Fibroblast of skin of left biceps (primary cell): ENCODE results near the gene CDC42BPB.

ENCODE experiments used
- DNase-seq, 2 experiments: peaks; one replicate each; pipeline ENCODE4 v3.0.0-alpha.2; 2013; ENCODE audit warnings: low read depth in 2 of 2

Gene CDC42BPB

DNA sequence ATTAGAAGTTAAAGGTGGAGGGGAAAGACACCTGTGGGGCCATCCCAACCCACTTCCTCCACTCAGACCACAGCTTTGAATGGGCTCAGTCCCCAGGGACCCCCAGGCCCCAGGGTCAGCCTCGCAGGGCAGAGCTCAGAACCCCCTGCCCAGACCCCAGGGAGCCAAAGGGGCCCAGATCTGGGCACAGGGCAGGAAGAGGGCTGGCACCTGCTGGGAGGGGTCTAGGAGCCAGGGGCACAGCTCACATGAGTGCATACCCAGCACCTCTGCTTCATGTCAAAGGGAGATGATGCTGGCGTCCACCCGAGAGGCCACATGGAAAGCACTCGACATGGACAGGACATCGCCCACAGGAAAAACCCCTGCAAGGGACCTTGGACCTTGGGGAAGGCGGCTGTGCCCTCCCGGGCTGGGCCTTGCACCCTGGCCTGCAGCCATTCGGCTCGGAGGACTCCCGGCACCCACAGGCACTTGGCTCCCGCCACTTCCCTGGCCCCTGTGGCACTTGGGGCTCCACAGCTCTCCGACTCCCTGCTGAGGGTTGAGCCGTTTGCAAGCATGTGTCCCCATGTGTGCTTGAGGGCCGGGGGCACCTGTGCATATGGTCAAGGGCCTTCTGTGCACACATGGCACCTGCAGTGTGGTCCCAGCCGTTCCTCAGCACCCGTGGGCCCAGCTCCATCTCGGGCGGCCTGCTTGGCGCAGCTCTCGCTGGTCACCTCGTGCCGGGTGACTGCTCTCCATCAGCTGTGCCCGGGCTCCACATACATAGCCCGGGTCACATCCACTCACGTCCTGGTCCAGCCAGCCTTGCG lies 142.7 kb downstream of the CDC42BPB start:
- no peak for DNase-seq

DNA sequence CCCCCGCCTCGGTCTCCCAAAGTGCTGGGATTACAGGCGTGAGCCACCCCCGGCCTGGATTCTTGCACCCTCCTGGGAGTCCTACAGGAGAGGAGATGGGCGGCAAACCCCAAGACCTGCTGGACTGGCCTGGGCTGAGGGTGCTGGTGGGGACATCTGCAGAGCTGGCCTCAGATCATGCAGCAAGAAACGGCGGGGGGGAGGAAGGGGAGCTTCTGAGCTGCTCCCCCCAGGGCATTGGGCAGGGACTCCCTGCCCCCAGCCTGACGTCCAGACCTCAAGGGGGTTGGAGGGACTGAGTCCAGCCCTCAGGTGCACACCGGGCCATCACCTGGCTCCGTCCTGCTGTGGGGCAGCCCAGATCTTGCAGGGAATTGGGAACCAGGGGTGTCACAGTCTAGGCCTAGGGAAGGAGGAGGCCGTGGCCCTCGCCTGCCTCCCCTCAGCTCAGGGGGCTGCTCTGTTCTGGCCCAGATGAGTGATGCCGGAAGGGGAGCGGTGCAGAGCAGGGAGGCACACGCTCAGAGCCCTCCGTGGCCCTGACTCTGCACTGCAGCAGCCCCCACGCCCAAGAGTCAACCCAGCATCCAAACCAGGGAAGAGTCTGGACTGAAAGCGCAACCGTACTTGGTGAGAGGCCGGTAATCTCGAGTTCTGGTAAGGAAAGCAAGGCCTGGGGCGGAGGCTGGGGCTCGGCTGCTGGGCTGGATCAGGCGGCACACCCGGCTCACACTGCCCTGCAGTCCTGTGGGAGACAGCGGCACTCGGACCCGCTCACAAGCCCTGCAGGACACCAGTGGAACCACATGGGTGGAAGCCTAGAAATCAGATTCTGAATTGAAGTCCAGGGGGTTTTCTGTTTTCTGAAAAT lies 143.8 kb downstream of the CDC42BPB start:
- DNase-seq = no peak

DNA sequence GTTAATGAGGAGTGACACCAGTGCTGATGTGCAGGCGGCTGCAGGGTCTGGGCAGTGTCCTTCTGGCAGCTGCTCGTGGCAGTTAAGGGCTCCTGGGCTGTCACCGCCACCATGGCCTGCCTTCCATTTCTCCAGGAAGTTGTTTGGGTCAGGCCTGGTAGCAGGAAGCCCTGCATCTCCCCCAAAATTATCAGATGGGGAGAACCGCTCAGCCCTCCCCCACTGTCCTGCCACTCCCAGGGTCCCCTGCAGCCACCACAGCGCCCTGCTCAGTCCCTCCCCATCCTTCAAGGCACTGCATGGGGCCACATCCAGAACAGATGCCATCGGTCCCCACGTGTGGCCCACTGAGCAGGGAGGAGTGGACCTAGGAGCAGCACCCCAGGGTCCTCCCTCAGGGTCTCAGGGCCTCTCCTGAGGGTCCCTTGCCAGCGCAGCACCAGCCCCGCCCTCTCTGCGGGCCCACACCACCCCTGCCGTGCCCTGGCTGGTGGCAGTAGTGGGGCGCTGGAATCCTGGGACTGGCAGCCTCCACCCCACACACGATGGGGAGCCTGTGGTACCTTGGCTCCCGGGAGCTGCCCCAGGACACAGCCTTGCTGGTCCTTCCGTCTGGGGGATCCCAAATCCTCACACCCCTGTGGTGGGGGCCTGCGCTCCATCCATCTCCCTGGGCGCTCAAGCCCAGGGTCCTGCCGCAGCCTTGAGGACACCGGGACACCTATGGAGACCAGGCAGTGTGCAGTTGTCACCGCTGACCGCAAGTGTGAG lies 145.2 kb downstream of the CDC42BPB start:
- no peak for DNase-seq

DNA sequence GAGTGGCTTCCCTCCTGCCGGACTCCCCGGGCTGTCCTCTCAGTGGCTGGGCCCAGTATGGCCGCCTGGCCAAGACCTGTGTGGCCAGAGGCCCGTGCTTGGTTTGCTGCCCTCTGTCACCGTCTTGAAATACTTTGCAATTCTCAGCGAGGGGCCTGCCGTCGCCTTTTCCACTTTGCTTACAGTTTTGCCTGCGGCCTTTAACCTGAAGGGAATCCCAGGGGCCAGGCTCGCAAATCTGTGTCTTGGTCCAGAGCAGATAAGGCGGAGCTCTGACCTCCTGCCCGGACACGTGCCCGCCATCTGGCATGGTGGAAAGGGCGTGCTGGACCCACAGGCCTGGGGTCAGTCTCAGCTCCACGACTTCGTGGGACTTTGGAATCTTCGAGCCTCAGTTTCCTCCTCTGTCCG lies 145.8 kb downstream of the CDC42BPB start:
- no peak for DNase-seq

DNA sequence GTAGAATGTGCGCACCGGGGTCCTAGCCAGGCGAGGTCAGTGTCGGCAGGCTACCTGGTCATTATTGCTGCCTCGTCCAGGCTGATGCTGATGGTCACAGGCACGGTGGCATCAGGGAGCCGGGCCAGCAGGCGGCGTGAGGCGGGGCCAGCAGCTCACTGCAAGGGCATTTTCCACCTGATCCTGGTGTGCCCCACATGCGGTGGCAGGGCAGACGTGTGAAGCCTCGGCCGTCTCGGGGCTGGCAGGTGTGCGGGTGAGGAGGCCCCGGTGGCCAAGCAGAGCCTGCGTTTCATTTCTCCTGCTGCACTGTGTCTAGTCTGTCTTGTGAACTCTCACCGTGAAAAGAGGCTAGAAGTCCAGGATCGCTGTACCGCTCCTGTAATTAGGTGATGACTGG lies 146.9 kb downstream of the CDC42BPB start:
- DNase-seq = no peak

DNA sequence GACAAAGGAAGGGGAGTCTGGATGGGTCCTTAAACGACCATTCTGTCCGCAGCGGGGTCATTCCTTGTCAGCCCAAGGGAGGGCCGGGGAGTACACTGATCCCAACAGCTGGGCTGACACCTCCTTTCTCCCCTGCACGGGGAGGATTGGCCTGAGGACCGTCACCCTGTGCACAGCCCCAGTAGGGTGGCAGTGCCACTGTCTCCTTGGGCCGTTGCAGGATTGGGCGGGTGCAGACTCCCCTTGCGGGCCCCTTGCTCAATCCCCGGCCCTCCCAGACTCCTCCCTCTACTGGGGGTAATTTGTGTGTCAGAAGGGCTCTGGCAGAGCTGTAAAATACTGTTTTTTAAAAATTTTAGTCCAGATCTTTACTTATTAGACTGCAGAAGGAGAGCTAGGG lies 147.4 kb downstream of the CDC42BPB start:
- DNase-seq = no peak

DNA sequence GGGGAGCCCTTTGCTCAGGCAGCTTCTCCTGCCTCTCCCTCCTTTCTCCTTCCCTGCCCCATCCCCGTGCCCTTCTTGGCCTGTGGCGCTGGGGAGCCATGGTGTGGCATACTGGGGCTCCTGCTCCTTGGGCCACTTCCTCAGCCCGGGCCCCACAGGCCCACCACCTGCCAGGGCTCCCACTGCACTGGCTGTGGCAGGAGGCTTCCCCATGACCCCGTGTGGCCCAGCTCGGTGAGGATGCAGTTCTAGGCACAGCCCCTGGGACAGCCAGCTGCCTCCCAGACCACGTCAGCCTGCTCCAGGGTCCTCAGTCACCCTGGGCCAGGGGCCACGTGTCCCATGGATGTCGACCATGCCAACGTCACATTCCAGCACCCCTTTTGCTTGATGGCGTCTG lies 147.9 kb downstream of the CDC42BPB start:
- DNase-seq = no peak

DNA sequence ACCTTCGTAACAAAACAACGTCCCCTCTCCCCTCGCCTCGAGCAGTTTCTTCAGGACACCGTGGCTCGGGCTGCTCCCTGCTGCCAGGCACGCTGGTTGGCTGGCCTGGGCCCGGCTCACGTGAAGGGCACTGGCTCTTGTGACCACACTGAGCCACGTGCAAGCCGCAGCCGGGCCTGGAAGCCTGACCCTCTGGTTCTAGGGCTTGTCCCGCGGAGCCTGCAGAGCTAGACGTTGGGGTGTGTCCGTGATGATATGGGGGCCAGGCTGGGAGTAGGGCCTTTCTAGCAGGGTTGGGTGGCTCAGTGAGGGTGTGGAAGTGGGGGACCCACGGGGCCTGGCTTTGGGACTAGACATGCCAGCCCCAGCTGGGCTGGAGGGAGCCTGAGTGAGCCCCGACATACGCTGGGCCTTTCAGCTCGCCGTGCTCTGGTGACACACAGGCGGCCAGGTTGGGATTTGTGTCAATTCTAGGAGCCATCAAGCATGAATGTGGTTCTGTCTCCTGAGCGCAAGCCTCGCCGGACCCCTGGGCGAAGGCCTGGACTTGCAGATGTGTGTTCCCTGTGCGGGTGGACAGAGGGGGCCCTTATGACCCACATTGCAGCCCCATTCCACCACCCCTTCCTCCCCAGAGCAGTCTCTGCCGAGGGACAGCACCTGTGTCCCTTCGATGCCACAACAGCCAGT lies 148.4 kb downstream of the CDC42BPB start:
- no peak for DNase-seq

DNA sequence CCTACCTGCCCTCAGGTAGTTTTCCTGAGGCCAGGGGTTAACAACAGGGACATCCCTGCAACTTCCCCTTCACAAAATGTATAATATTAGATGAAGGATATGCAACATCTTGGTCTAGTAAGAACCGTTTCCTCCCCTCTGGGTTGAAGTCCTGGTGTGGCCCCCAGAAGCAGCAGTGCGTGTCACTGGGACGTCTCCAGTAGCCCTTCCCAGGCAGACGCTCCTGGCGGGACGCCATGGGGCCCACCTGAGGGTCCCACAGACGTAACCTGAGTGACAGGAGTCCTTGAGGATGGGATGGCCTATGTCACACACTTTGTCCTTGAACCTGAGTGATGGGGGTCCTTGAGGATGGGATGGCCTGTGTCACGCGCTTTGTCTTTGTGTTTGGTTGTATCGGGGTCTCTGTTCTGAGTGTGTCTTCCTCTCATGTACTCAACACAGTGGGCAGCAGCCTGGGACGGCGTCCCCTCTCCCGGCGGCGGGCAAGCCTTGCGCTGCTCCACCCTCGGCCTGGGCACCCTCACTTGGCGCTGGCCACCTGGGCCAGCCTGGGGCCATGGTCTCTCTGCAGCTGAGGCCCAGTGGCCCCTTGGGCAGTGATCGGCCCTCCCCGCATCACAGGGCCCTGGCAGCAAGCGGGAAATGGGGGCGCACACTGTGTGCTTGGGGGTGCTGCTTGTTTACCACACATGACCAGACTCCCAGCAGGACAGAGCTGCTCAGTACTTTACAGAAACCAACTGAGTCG lies 149.2 kb downstream of the CDC42BPB start:
- DNase-seq = no peak

DNA sequence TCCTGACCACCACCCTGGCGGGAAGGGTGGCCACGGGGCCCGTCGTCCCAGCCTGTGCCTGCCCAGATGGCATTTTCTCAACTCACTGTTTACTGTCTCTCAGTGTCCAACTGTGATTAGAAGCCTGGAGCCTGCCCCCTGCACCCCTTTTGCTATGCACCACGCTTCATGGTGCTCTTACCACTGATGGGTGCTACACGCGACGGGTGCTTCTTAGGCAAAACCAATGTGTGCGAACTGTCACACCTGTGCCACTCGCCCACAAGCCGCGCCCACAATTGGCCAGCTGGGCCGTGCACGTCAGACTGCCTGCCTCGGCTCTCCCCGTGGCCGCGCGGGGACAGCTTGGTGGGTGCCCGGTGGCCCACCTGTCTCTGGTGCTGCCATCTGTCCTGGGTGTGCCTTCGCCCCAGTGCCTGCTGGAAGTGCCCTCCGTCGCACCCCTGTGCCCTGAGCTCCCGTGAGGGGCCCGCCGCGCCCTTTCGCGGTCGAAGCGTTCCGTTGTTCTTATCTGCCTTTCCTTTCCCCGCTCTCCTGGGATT lies 150.0 kb downstream of the CDC42BPB start:
- no peak for DNase-seq

DNA sequence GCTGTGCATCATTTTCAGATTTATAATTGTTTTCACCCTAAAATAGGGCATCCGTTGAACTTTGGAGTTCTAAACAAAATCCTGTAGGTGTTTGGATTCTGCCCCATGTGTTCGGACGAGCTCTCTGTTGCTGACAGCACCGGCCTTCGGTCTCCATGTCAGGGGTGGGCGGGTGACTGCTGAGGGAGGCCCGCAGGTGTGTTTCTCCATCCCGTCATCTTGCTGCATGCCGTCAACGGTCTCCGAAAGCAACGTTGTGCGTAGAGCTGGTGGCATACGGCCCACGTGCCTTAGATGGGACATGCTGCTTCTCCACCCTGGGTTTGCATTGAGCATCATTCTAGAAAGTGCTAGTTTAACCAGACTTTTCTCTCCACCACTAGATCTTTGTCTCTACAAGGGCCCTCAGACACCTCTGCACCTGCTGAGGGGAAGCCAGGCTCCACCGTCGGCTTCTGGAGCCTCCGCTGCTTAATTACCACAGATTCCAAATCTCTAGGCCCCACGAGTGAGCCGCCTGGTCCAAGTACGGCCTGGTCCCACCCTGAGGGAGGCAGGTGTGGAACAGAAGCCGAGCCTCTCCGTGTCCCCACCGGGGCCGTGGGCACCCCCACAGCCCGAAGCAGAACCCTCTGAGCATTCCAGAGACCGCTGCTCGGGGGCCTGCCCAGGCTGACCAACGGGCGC lies 150.6 kb downstream of the CDC42BPB start:
- DNase-seq = no peak

DNA sequence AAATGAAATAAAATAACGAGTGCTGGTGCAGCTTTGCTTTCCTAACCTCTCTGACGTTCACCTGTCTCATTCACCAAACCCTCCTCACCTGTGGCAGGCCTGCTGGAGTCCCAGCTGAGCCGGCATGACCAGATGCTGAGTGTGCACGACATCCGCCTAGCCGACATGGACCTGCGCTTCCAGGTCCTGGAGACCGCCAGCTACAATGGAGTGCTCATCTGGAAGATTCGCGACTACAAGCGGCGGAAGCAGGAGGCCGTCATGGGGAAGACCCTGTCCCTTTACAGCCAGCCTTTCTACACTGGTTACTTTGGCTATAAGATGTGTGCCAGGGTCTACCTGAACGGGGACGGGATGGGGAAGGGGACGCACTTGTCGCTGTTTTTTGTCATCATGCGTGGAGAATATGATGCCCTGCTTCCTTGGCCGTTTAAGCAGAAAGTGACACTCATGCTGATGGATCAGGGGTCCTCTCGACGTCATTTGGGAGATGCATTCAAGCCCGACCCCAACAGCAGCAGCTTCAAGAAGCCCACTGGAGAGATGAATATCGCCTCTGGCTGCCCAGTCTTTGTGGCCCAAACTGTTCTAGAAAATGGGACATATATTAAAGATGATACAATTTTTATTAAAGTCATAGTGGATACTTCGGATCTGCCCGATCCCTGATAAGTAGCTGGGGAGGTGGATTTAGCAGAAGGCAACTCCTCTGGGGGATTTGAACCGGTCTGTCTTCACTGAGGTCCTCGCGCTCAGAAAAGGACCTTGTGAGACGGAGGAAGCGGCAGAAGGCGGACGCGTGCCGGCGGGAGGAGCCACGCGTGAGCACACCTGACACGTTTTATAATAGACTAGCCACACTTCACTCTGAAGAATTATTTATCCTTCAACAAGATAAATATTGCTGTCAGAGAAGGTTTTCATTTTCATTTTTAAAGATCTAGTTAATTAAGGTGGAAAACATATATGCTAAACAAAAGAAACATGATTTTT lies 151.9 kb downstream of the CDC42BPB start:
- DNase-seq = no peak

DNA sequence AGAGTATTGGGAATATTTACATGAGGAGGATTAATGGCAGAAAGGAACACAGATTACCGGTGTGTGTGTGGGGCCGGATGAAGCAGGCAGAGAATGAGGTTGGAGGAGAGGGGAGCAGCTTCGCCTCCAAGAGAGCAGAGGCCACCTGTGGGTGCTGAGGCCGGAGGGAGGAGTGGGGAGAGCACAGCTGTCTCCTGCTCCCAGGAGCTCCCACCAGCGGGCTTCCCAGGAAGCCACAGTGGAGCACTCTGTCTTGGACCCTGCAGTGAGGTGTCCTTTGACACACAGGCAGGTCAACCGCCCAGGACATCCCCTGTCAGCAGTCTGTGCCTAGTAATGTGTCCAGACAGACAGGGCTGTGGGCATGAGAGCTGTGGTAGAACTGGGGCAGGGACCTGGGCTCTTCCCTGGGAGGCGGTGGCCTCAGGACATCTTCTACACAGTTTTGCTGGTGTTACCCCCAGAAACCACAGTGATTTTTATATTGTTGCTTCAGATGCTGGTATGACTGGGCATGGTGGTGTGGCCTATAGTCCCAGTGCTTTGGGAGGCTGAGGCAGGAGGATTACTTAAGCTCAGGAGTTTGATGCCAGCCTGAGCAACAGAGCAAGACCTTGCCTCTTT lies 153.3 kb downstream of the CDC42BPB start:
- DNase-seq = no peak

DNA sequence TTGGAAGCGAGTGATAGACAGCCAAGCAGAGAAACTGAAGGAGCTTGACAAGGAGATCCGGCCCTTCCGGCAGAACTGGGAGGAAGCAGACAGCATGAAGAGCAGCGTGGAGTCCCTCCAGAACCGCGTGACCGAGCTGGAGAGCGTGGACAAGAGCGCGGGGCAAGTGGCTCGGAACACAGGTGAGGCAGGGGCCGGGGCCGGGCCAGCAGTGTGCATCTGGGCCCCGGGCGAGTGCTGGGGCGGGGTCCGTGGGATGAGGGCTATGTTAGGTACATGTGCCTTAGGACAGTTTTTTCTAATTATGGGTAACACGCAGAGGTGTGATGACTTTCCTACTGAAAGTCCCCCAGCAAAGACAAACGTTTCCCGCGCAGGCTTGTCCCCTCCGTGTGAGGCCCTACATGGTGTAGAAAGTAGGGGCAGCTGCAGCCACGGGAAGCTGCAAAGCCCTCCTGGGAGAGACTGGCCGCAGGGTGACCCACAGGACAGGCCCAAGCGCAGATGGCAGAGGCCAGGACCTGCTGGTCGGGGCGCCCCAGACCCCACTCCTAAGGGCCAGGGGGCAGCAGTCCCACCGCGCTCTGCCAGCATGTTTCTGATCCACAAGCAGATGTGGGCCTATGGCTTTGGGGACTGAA lies 154.0 kb downstream of the CDC42BPB start:
- no peak for DNase-seq

DNA sequence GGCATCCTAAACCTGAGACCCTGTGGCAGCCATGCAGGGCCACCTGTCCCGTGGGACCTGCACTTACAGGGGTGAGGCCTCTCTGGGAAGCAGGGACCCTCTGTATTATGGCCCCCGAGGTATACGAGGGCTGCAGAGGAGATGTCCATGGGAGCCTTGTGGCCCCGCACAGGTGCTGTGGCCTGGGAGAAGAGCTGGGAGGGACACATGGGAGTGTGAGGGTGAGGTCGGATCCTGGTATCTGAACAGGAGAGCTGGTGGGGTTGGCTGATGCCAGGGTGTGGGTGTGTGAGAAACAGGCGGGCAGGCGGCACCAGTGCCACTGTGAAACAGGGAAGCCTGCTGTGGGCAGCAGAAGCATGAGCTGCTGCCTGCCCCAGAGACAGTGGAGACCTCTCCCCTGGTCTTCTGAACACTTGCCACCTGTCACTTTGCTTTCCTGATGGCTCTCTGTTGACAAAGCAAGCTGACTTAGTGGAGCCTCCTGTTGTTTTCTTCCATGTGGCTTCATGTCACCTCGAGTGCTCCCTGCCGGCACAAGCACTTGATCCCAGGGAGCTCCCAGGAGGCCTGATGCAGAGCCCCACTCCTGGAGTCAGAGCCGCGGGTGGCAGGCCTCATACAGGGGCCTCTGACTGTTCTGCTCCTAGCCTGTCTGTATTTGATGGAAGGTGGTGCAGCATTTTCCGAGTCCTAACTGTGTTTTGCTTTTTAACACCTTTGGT lies 154.7 kb downstream of the CDC42BPB start:
- DNase-seq = no peak

DNA sequence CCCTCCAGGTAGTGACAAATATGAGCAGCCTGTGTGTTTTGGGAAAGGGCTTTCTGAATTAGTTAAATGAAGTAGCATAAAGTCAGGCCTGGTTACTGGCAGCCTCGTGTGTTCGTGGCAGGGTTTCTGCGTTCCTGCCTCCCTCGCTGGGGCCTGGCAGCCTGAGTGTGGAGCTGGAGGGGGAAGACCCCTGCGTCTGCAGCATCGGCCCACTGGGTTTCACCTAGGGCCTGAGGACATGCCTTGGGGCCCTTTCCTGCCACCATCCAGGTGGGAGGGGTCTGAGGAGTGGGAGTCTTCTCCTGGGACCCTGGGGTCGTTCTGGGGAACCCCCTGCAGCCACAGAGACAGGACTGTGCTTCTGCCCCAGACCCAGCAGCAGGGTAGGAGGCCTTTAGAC lies 155.3 kb downstream of the CDC42BPB start:
- DNase-seq = no peak

DNA sequence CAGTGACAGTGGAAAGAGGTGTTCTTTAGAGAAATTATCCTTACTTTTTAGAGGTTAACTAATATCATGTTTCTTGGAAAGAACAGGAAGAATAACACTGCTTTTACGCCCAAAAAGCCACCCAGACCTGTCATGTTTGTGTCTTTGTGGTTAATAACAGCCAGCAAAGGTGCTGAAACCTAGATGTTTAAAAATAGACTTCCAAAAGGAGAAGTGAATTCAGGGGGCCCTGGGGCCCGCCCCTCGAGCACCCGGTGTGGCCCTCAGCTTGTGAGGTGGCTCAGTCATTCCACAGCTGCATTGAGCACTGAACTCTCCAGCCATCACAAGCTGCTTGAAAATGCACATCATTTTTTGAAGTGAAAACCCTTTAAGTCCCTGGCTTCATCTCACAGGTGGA lies 155.7 kb downstream of the CDC42BPB start:
- DNase-seq = no peak
